NCI-H1436 (cell line): ENCODE measurements around the gene CASP12.

Source experiments
- DNase-seq: peaks from one replicate; lab custom pipeline; 2025; lab: John Stamatoyannopoulos, UW

The CASP12 gene

GRCh38 chr11:104892723-104893511, 5.3 kb downstream of the CASP12 start:
- DNase-seq: no peak

GRCh38 chr11:104891135-104891534, 7.1 kb downstream of the CASP12 start:
- no peak for DNase-seq

- no peak for DNase-seq
Measured at GRCh38 chr11:104883342-104883741, 14.9 kb downstream of the CASP12 start.

GRCh38 chr11:104881117-104881794, 17.0 kb downstream of the CASP12 start:
- DNase-seq: no peak

- DNase-seq: no peak
Measured at GRCh38 chr11:104879514-104880190, 18.6 kb downstream of the CASP12 start.

- DNase-seq: no peak
Measured at GRCh38 chr11:104876861-104877431, 21.3 kb downstream of the CASP12 start.

GRCh38 chr11:104876324-104876723, 21.9 kb downstream of the CASP12 start:
- no peak for DNase-seq

- no peak for DNase-seq
Measured at GRCh38 chr11:104873252-104873651, 25.0 kb downstream of the CASP12 start.

- DNase-seq: no peak
Measured at GRCh38 chr11:104872393-104872792, 25.9 kb downstream of the CASP12 start.

- no peak for DNase-seq
Measured at GRCh38 chr11:104870910-104871309, 27.4 kb downstream of the CASP12 start.

GRCh38 chr11:104866815-104867214, 31.4 kb downstream of the CASP12 start:
- DNase-seq: no peak

- DNase-seq: no peak
Measured at GRCh38 chr11:104858882-104859775, 39.1 kb downstream of the CASP12 start.

GRCh38 chr11:104856607-104857006, 41.7 kb downstream of the CASP12 start:
- no peak for DNase-seq

GRCh38 chr11:104855965-104856364, 42.3 kb downstream of the CASP12 start:
- no peak for DNase-seq

GRCh38 chr11:104853276-104853675, 45.0 kb downstream of the CASP12 start:
- no peak for DNase-seq

- no peak for DNase-seq
Measured at GRCh38 chr11:104852811-104853210, 45.4 kb downstream of the CASP12 start.

- no peak for DNase-seq
Measured at GRCh38 chr11:104846216-104846615, 52.0 kb downstream of the CASP12 start.

GRCh38 chr11:104844451-104844850, 53.8 kb downstream of the CASP12 start:
- DNase-seq: no peak

- DNase-seq: no peak
Measured at GRCh38 chr11:104843150-104843836, 55.0 kb downstream of the CASP12 start.

GRCh38 chr11:104841973-104842525, 56.2 kb downstream of the CASP12 start:
- no peak for DNase-seq

- DNase-seq: no peak
Measured at GRCh38 chr11:104841185-104841584, 57.1 kb downstream of the CASP12 start.
